ENCODE results near the gene MTHFSD.

The MTHFSD gene

GRCh38 chr16:86490859-86491639, 64.0 kb downstream of the MTHFSD start:
- no peak for DNase-seq (ENCODE audit: low read depth in 2 of 2)

- no peak for DNase-seq (ENCODE audit: low read depth in 2 of 2)
Observed at GRCh38 chr16:86485746-86486145, 69.3 kb downstream of the MTHFSD start.

- no peak for DNase-seq (ENCODE audit: low read depth in 2 of 2)
Observed at GRCh38 chr16:86484240-86484639, 70.8 kb downstream of the MTHFSD start.

GRCh38 chr16:86481607-86482006, 73.4 kb downstream of the MTHFSD start:
- no peak for DNase-seq (ENCODE audit: low read depth in 2 of 2)

- DNase-seq (ENCODE audit: low read depth in 2 of 2): no peak
Observed at GRCh38 chr16:86480444-86480843, 74.6 kb downstream of the MTHFSD start.

Data from activated CD8-positive, alpha-beta memory T cell treated with anti-CD3 and anti-CD28 coated beads for 4 hours (primary cell).